ENCODE results near the gene PIM3. TPM values are rescaled to one million over a fixed set of nuclear protein-coding genes. Genes with fewer than 3 reads are reported as not detected.

PIM3 gene
- total RNA-seq, 2 donors from 2014 or later = 209 to 236 TPM

GRCh38 chr22:49950396-49950994, 10.1 kb upstream of the PIM3 start:
- Mint-ChIP-seq H3K27ac (no peak overlapping the region), H3K4me1 (ENCODE audit: low read depth) (peaks cover 4% of the 10 kb centered on the region), H3K9me3 (no peaks in the 10 kb centered on the region), H3K4me3 (no peak overlapping the region), H3K27me3 (ENCODE audit: low read depth) (no peaks in the 10 kb centered on the region), H3K36me3 (ENCODE audit: insufficient read depth in 2 of 2) (no peaks in the 10 kb centered on the region)
- DNase-seq (no peak), ATAC-seq (replicated peaks in 1 of 2) (no peak)

- no peaks in the 10 kb centered on the region for H3K27me3 Mint-ChIP-seq (ENCODE audit: low read depth)
- DNase-seq = no peak
- no peaks in the 10 kb centered on the region for H3K4me1 Mint-ChIP-seq (ENCODE audit: low read depth)
- no peaks in the 10 kb centered on the region for H3K9me3 Mint-ChIP-seq
- H3K4me3 Mint-ChIP-seq = no peak overlapping the region
- H3K27ac Mint-ChIP-seq = no peak overlapping the region
- ATAC-seq (replicated peaks in 1 of 2) = no peak
- H3K36me3 Mint-ChIP-seq (ENCODE audit: insufficient read depth in 2 of 2) = no peaks in the 10 kb centered on the region
Measured at GRCh38 chr22:49951000-49951677, 9.4 kb upstream of the PIM3 start.

GRCh38 chr22:49951678-49951985, 8.9 kb upstream of the PIM3 start:
- no peak overlapping the region for H3K27ac Mint-ChIP-seq
- H3K36me3 Mint-ChIP-seq (ENCODE audit: insufficient read depth in 2 of 2) = no peaks in the 10 kb centered on the region
- no peaks in the 10 kb centered on the region for H3K4me1 Mint-ChIP-seq (ENCODE audit: low read depth)
- no peak overlapping the region for H3K4me3 Mint-ChIP-seq
- no peak for DNase-seq
- no peaks in the 10 kb centered on the region for H3K27me3 Mint-ChIP-seq (ENCODE audit: low read depth)
- H3K9me3 Mint-ChIP-seq = no peaks in the 10 kb centered on the region
- no peak for ATAC-seq (replicated peaks in 1 of 2)

- DNase-seq (no peak), ATAC-seq (replicated peaks in 1 of 2) (no peak)
- H3K4me3 Mint-ChIP-seq = no peak overlapping the region
- no peak overlapping the region for H3K27ac Mint-ChIP-seq
- H3K4me1 Mint-ChIP-seq (ENCODE audit: low read depth) = no peaks in the 10 kb centered on the region
- H3K27me3 Mint-ChIP-seq (ENCODE audit: low read depth) = no peaks in the 10 kb centered on the region
- H3K9me3 Mint-ChIP-seq = no peaks in the 10 kb centered on the region
- H3K36me3 Mint-ChIP-seq (ENCODE audit: insufficient read depth in 2 of 2) = no peaks in the 10 kb centered on the region
Measured at GRCh38 chr22:49951986-49952896, 8.3 kb upstream of the PIM3 start.

GRCh38 chr22:49953027-49953679, 7.4 kb upstream of the PIM3 start:
- no peak for ATAC-seq (replicated peaks in 1 of 2)
- no peak for DNase-seq
- Mint-ChIP-seq H3K4me1 (ENCODE audit: low read depth) (peaks cover 2% of the 10 kb centered on the region), H3K4me3 (no peak overlapping the region), H3K27ac (no peak overlapping the region), H3K9me3 (no peaks in the 10 kb centered on the region), H3K36me3 (ENCODE audit: insufficient read depth in 2 of 2) (no peaks in the 10 kb centered on the region), H3K27me3 (ENCODE audit: low read depth) (no peaks in the 10 kb centered on the region)

GRCh38 chr22:49953680-49954344, 6.8 kb upstream of the PIM3 start:
- Mint-ChIP-seq H3K36me3 (ENCODE audit: insufficient read depth in 2 of 2) (no peaks in the 10 kb centered on the region), H3K4me3 (no peak overlapping the region), H3K4me1 (ENCODE audit: low read depth) (peaks cover 6% of the 10 kb centered on the region), H3K27ac (no peak overlapping the region), H3K9me3 (no peaks in the 10 kb centered on the region), H3K27me3 (ENCODE audit: low read depth) (no peaks in the 10 kb centered on the region)
- ATAC-seq (replicated peaks in 1 of 2) (no peak), DNase-seq (no peak)

- Mint-ChIP-seq H3K27ac (no peak overlapping the region), H3K4me1 (ENCODE audit: low read depth) (peaks cover 12% of the 10 kb centered on the region), H3K27me3 (ENCODE audit: low read depth) (no peaks in the 10 kb centered on the region), H3K4me3 (no peak overlapping the region), H3K9me3 (no peaks in the 10 kb centered on the region), H3K36me3 (ENCODE audit: insufficient read depth in 2 of 2) (no peaks in the 10 kb centered on the region)
- ATAC-seq (replicated peaks in 1 of 2) = no peak
- no peak for DNase-seq
Measured at GRCh38 chr22:49954354-49954753, 6.2 kb upstream of the PIM3 start.

GRCh38 chr22:49954991-49955580, 5.5 kb upstream of the PIM3 start:
- H3K27ac Mint-ChIP-seq = no peak overlapping the region

GRCh38 chr22:49955581-49956417, 4.8 kb upstream of the PIM3 start:
- Mint-ChIP-seq H3K4me3 (no peak overlapping the region), H3K27ac (no peak overlapping the region), H3K9me3 (no peaks in the 10 kb centered on the region), H3K36me3 (ENCODE audit: insufficient read depth in 2 of 2) (no peaks in the 10 kb centered on the region), H3K27me3 (ENCODE audit: low read depth) (no peaks in the 10 kb centered on the region), H3K4me1 (ENCODE audit: low read depth) (peaks cover 15% of the 10 kb centered on the region)
- DNase-seq = no peak
- no peak for ATAC-seq (replicated peaks in 1 of 2)

More at GRCh38 chr22:49954991-49955580, 5.5 kb upstream of the PIM3 start:
- DNase-seq = no peak
- Mint-ChIP-seq H3K36me3 (ENCODE audit: insufficient read depth in 2 of 2) (no peaks in the 10 kb centered on the region), H3K27me3 (ENCODE audit: low read depth) (no peaks in the 10 kb centered on the region), H3K9me3 (no peaks in the 10 kb centered on the region), H3K4me1 (ENCODE audit: low read depth) (peaks cover 15% of the 10 kb centered on the region), H3K4me3 (no peak overlapping the region)
- ATAC-seq (replicated peaks in 1 of 2) = no peak

- DNase-seq (no peak), ATAC-seq (replicated peaks in 1 of 2) (no peak)
- Mint-ChIP-seq H3K4me3 (no peak overlapping the region), H3K27ac (no peak overlapping the region), H3K4me1 (ENCODE audit: low read depth) (peaks cover 15% of the 10 kb centered on the region), H3K36me3 (ENCODE audit: insufficient read depth in 2 of 2) (no peaks in the 10 kb centered on the region), H3K9me3 (no peaks in the 10 kb centered on the region), H3K27me3 (ENCODE audit: low read depth) (no peaks in the 10 kb centered on the region)
Measured at GRCh38 chr22:49956418-49956770, 4.2 kb upstream of the PIM3 start.

GRCh38 chr22:49956914-49957825, 3.4 kb upstream of the PIM3 start:
- H3K27ac Mint-ChIP-seq = no peak overlapping the region
- no peaks in the 10 kb centered on the region for H3K27me3 Mint-ChIP-seq (ENCODE audit: low read depth)
- H3K36me3 Mint-ChIP-seq (ENCODE audit: insufficient read depth in 2 of 2) = peaks cover 4 to 5% of the 10 kb centered on the region in 2 donors
- DNase-seq (no peak), ATAC-seq (replicated peaks in 1 of 2) (no peak)
- no peak overlapping the region for H3K4me3 Mint-ChIP-seq
- peaks cover 15% of the 10 kb centered on the region for H3K4me1 Mint-ChIP-seq (ENCODE audit: low read depth)
- no peaks in the 10 kb centered on the region for H3K9me3 Mint-ChIP-seq

Measured in activated T-cell treated with anti-CD3 and anti-CD28 coated beads, Interleukin-2, amount 50 U/mL, for 72 hours (primary cell).